Head of caudate nucleus (tissue), 42 donors: Measurements from ENCODE around the gene AADACL2.

ENCODE experiments used
- DNase-seq, 42 donors: peaks; one replicate each; pipeline versions ENCODE4 v3.0.0 to v3.0.0-alpha.2; 2020 to 2021; ENCODE audit warnings: mixed read lengths in 7 of 42
- intact Hi-C: fragments of 100-400 bp; cut with DNase I; formaldehyde crosslinking; loops from one replicate; pipeline ENCODE4 v1.15.0; 2022

The AADACL2 gene

DNA sequence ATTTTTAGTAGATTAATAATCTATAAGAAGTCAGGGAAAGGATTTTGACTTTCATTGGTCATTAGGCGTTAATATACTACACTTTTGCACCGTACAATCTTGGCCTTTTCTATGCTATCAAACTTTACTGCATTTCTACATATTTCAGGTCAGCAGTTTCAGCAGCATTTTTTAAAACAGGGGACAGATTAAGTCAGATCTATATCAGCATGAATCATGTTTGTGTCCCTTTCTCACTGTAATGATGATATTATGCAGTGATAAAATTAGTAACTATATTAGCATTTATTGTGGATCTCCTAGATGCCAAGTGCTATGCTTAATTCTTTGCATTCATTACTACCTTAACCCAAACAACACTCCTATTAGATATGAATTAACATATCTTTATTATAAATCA, 59.9 kb downstream of the AADACL2 start:
- DNase-seq, result no peak
- intact Hi-C loops, result no loop called here

DNA sequence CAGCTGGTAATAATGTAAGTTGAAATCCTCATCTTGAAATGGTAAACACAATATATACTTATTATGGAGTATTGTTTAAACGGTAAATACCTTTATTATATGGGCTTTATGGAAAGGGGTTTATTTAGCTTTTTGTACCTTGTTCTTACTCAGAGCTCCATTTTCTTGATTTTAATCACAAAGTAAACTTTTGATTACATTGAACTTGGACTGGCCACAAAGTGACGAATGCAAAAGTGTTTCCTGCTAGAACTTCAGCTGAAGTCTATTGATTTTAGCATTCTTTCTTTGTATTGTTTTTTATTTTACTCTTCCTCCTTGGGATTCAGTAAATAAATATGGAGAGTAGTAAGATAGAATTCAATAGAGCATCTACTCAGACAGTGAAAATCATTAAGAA, 60.4 kb downstream of the AADACL2 start:
- intact Hi-C loops, result no loop called here
- DNase-seq, result no peak

GRCh38 chr3:151795276-151795675, 61.5 kb downstream of the AADACL2 start:
- no peak for DNase-seq
- intact Hi-C loops, result no loop called here

DNA sequence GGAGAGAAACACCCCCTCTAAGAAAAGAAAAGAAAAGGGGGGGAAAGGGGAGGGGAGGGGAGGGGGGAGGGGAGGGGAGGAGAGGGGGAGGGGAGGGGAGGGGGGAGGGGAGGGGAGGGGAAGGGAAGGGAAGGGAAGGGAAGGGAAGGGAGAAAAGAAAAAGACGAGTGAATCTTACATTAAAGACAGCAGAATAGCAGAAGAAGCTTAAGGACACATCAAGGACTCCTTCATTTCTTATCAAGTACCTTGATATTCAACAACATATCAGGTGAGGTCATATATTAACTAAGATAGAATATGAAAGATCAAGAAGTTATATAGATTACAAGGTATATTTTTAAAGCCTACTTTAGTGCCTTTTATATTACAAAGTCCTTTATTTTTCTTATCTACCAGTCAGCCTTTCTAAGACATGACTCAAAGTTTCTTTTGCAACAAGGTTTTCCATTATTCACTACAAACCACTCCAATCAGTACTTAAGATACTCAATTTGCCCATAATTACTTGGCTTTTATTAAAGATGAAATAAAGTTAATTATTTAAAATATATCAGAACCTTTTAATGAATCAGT, 62.5 kb downstream of the AADACL2 start:
- DNase-seq, result no peak
- intact Hi-C loops, result no loop called here

GRCh38 chr3:151798466-151798865, 64.7 kb downstream of the AADACL2 start:
- intact Hi-C loops, result no loop called here
- DNase-seq, result no peak

GRCh38 chr3:151800431-151800830, 66.7 kb downstream of the AADACL2 start:
- intact Hi-C loops, result no loop called here
- no peak for DNase-seq

GRCh38 chr3:151804267-151804666, 70.5 kb downstream of the AADACL2 start:
- no peak for DNase-seq
- intact Hi-C loops, result no loop called here

- intact Hi-C loops, result no loop called here
- no peak for DNase-seq
Observed at GRCh38 chr3:151806838-151807237, 73.1 kb downstream of the AADACL2 start.
